ENCODE data around the gene NAPEPLD. TPM values are rescaled to one million over a fixed set of nuclear protein-coding genes. Genes with fewer than 3 reads are reported as not detected.

Gene NAPEPLD
- total and polyA plus RNA-seq, 2 experiments from 2014 or later, result 9.4 to 10.7 TPM

DNA sequence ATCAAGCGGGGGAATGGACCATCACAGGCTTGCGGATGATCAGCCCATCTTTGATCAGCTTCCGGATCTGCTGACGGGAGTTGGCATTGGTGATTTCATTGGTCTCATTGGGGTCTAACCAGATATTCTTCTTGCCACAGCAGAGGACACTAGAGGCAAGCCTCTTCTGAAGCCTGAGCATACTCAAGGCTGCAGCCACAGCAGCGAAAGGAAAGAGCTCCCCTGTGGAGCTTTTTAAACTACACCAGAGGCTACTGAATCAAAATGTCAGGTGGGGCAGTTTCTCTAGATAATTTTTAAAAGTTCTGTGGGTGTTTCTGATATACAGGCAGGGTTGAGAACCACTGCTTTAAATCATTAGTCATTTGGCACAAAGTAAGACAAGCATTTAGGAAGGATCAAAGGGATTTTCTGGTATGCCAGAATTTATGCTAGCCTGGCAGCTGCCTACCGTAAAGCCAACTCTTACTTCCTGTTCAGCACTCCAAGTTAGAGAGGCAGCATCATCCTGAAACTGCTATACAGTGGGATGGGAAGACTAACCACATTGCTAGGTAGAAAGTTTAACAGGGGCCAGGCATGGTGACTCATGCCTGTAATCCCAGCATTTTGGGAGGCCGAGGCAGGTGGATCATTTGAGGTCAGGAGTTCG lies 7.0 kb downstream of the NAPEPLD start:
- Mint-ChIP-seq H3K27me3 (ENCODE audit: insufficient read depth, low read depth, poor library complexity) (peaks cover 2% of the 10 kb centered on the region), H3K9me3 (no peaks in the 10 kb centered on the region), H3K27ac (peak overlapping the region; percentile 58; the same call in 1 of the 2 replicates), H3K4me3 (no peak overlapping the region), H3K36me3 (ENCODE audit: low read depth) (peaks cover 12% of the 10 kb centered on the region), H3K4me1 (peaks cover 24% of the 10 kb centered on the region)
- Histone ChIP-seq H3K36me3 (ENCODE audit: insufficient read depth) (no peaks in the 10 kb centered on the region), H3K27me3 (ENCODE audit: insufficient read depth) (no peaks in the 10 kb centered on the region), H3K4me1 (ENCODE audit: insufficient read depth) (peaks cover 10% of the 10 kb centered on the region), H3F3A (replicated peaks; ENCODE audit: low read depth) (no peaks in the 10 kb centered on the region), H3K79me2 (replicated peaks; ENCODE audit: insufficient read depth) (peaks cover 44% of the 10 kb centered on the region), H3K4me2 (no peak overlapping the region), H4K20me1 (replicated peaks; ENCODE audit: insufficient read depth) (no peaks in the 10 kb centered on the region), H3K27ac (ENCODE audit: low read depth) (no peak overlapping the region), H3K9me2 (ENCODE audit: insufficient read depth) (no peaks in the 10 kb centered on the region), H2AFZ (no peak overlapping the region), H3K4me3 (no peak overlapping the region)
- no peak for DNase-seq (ENCODE audit: low spot score)
- no peak for TF ChIP-seq CREB1 (CRISPR knock-in tag; IDR thresholded peaks at IDR 0.05; ENCODE audit: low read depth)
- peak; percentile 66 for ATAC-seq

- peaks cover 16% of the 10 kb centered on the region for H3K4me1 ChIP-seq (ENCODE audit: insufficient read depth)
- no peak overlapping the region for H3K27ac Mint-ChIP-seq
- H3K4me3 Mint-ChIP-seq, result no peak overlapping the region
- H3K4me1 Mint-ChIP-seq, result peaks cover 17% of the 10 kb centered on the region
- no peaks in the 10 kb centered on the region for H3K9me2 ChIP-seq (ENCODE audit: insufficient read depth)
- H3K36me3 ChIP-seq (ENCODE audit: insufficient read depth), result no peaks in the 10 kb centered on the region
- H3F3A ChIP-seq (replicated peaks; ENCODE audit: low read depth), result no peaks in the 10 kb centered on the region
- no peaks in the 10 kb centered on the region for H3K9me3 Mint-ChIP-seq
- no peaks in the 10 kb centered on the region for H3K27me3 ChIP-seq (ENCODE audit: insufficient read depth)
- peaks cover 32% of the 10 kb centered on the region for H3K79me2 ChIP-seq (replicated peaks; ENCODE audit: insufficient read depth)
- ATAC-seq (no peak), DNase-seq (ENCODE audit: low spot score) (no peak)
- no peaks in the 10 kb centered on the region for H3K27me3 Mint-ChIP-seq (ENCODE audit: insufficient read depth, low read depth, poor library complexity)
- no peak overlapping the region for H3K4me2 ChIP-seq
- H2AFZ ChIP-seq, result no peak overlapping the region
- H4K20me1 ChIP-seq (replicated peaks; ENCODE audit: insufficient read depth), result no peaks in the 10 kb centered on the region
- H3K36me3 Mint-ChIP-seq (ENCODE audit: low read depth), result peaks cover 12% of the 10 kb centered on the region
- no peak overlapping the region for H3K4me3 ChIP-seq
- H3K27ac ChIP-seq (ENCODE audit: low read depth), result no peak overlapping the region
- TF ChIP-seq ZNF331 (CRISPR knock-in tag; IDR thresholded peaks at IDR 0.05; ENCODE audit: low read depth) (no peak), REST (IDR thresholded peaks at IDR 0.05; ENCODE audit: unreplicated experiment) (no peak), STAT1 (IDR thresholded peaks at IDR 0.05; ENCODE audit: unreplicated experiment) (no peak), NANOG (IDR thresholded peaks at IDR 0.05; ENCODE audit: borderline replicate concordance) (no peak), EZH2phosphoT487 (IDR thresholded peaks at IDR 0.05; ENCODE audit: unreplicated experiment) (no peak), CTCF (conservative IDR thresholded peaks at IDR 0.05; ENCODE audit: low read depth in 2 of 2) (no peak), ZNF462 (CRISPR knock-in tag; IDR thresholded peaks at IDR 0.05) (no peak)
- TF ChIP-seq, protein P1, sequence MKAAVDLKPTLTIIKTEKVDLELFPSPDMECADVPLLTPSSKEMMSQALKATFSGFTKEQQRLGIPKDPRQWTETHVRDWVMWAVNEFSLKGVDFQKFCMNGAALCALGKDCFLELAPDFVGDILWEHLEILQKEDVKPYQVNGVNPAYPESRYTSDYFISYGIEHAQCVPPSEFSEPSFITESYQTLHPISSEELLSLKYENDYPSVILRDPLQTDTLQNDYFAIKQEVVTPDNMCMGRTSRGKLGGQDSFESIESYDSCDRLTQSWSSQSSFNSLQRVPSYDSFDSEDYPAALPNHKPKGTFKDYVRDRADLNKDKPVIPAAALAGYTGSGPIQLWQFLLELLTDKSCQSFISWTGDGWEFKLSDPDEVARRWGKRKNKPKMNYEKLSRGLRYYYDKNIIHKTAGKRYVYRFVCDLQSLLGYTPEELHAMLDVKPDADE (IDR thresholded peaks at IDR 0.05), result no peak
These were observed 8.2 kb downstream of the NAPEPLD start for GRCh38 chr7:103140685-103141084.

Data from GM23338 (cell line).